Activated CD8-positive, alpha-beta T cell treated with anti-CD3 and anti-CD28 coated beads, Interleukin-2, amount 10 ng/mL, durations not matched to agents 7 days and 5 days (primary cell): ENCODE measurements around the gene SGSH. TPM values are rescaled to one million over a fixed set of nuclear protein-coding genes. Genes with fewer than 3 reads are reported as not detected.
"Not testable (repeated sequence)": the region's sequence is repeated elsewhere in the genome, so short reads cannot be mapped to it uniquely, and the experiment has no call there.

Source experiments
- ATAC-seq: fragments of 150-1000 bp; cut with Tn5 transposase; one replicate; pipeline ENCODE4 v1.10.0; 2021; ENCODE audit warnings: moderate library complexity
- CTCF ChIA-PET: fragments of 350-600 bp; sonication (Branson Sonifier 250); formaldehyde crosslinking; loops from one replicate; lab custom pipeline; 2021; ENCODE audit warnings: antibody characterized with exemption; lab: Charles Lee
- POLR2A ChIA-PET: fragments of 350-600 bp; sonication (Branson Sonifier 250); formaldehyde crosslinking; loops from one replicate; lab custom pipeline; 2021; ENCODE audit warnings: antibody characterized with exemption; lab: Charles Lee
- DNase-seq: peaks from one replicate; pipeline ENCODE4 v3.0.0-alpha.2; 2020
- H3K27ac Mint-ChIP-seq: one replicate; pipeline ENCODE4 v1.8.0; 2021; ENCODE audit warnings: mild to moderate bottlenecking, mixed read lengths
- H3K27me3 Mint-ChIP-seq: one replicate; pipeline ENCODE4 v1.8.0; 2021; ENCODE audit warnings: low read depth, mixed read lengths
- H3K36me3 Mint-ChIP-seq: one replicate; pipeline ENCODE4 v1.8.0; 2021; ENCODE audit warnings: low read depth, mixed read lengths
- H3K4me1 Mint-ChIP-seq: one replicate; pipeline ENCODE4 v1.8.0; 2021; ENCODE audit warnings: low read depth, mixed read lengths
- H3K4me3 Mint-ChIP-seq: one replicate; pipeline ENCODE4 v1.8.0; 2021; ENCODE audit warnings: mild to moderate bottlenecking, mixed read lengths
- H3K9me3 Mint-ChIP-seq: one replicate; pipeline ENCODE4 v1.8.0; 2022; ENCODE audit warnings: mixed read lengths; ENCODE audit not compliant: insufficient read depth
- total RNA-seq, 2 experiments: library from RNA; stranded (reverse); gene quantifications; one replicate each; pipeline ENCODE4 v1.2.3, GENCODE V29; 2021

The SGSH gene
- total RNA-seq, 2 experiments from 2014 or later = 6.9 to 8.2 TPM

DNA sequence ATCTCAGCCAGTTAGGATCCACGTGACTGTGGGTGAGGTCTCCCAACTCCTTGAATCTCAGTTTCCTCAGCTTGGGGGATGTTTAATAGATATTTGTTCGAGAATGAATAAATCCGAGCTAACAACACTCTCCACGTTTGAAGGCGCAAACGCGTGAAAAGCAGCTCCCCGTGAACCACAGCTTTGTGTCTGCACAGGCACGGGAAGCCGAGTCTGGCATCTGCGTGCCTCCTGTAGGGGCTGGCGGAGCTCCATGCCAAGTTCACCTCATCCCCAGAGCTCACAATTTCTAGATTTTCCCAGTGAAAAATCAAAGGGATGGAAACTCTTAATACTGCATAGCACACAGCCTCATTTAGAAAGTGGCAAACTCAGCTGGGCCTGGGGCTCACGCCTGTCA lies 14.3 kb downstream of the SGSH start:
- H3K4me1 Mint-ChIP-seq = no peaks in the 10 kb centered on the region
- DNase-seq (no peak), ATAC-seq (no peak)
- H3K27ac Mint-ChIP-seq = no peak overlapping the region
- H3K36me3 Mint-ChIP-seq = no peaks in the 10 kb centered on the region
- H3K9me3 Mint-ChIP-seq = no peaks in the 10 kb centered on the region
- H3K27me3 Mint-ChIP-seq = no peaks in the 10 kb centered on the region
- CTCF ChIA-PET = interaction anchor here (1.0 kb wide), 1 partner anchor 10 kb away, joined by 4 read pairs; no protein-coding TSS in a partner anchor
- POLR2A ChIA-PET = interaction anchor here (0.6 kb wide), 1 partner anchor 58 kb away, joined by 3 read pairs; no protein-coding TSS in a partner anchor
- no peak overlapping the region for H3K4me3 Mint-ChIP-seq

DNA sequence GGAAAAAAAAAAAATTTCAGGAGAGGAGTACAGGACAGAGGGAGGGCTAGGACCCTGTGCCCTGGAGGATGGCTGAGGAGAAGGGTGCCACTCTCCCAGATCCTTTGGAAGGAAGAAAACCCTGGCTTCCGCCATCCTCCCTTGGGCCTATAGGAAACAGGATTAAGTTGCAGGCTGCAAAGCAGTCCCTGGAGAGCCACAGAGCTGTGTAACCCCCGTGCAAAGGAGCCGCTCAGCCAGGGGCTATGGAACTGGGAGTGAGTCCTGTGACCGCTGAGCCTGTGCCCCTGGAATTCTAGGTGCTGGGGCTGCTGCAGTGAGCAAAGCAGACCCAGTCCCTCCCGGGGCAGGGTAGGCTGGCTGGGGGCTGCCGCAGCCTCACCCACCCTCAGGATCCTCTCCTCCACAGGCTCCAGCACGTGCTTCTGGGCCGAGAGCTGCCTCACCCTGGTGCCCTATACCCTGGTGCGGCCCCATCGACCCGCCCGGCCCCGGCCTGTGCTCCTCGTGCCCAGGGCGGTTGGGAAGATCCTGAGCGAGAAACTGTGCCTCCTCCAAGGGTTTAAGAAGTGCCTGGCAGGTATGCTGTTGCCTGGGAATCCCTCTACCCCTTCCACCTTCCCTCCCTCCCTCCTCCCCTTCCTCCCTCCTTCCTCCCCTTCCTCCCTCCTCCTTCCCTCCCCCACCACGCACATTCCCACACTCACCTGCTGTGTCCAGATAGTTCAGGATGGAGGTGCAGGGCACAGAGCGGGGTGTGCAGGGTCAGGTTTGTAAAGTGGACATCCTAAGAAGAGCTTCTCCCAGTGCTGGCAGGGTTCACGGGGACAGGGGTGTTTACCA lies 15.3 kb downstream of the SGSH start:
- no peak overlapping the region for H3K4me3 Mint-ChIP-seq
- H3K9me3 Mint-ChIP-seq = no peaks in the 10 kb centered on the region
- no peak overlapping the region for H3K27ac Mint-ChIP-seq
- no peaks in the 10 kb centered on the region for H3K27me3 Mint-ChIP-seq
- POLR2A ChIA-PET = no interaction called here
- H3K36me3 Mint-ChIP-seq = no peaks in the 10 kb centered on the region
- DNase-seq (no peak), ATAC-seq (no peak)
- H3K4me1 Mint-ChIP-seq = no peaks in the 10 kb centered on the region
- CTCF ChIA-PET = no interaction called here

DNA sequence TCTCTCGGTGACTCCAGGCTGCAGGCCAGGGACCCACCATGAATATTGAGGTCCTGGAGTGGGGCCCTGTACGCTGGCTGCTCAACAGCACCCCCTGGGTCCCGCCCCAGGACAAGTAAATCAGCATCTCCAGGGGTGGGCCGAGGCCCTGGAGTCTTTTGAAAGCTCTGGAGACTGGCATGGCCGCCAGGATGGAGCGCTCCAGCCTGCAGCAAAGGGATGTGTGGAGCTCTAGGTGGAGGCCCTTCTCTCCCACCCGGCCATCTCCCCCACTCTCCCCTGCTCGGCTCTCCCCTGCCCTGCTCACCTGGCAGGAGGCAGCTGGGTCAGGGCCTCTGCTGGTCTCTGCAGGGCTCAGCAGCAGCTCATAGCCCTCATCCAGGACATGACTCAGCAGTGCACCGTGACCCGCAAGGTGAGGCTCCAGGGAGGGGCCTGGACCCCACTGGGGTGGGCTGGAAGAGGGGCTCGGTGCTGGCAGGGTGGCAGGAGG lies 16.6 kb downstream of the SGSH start:
- ATAC-seq (no peak), DNase-seq (no peak)
- CTCF ChIA-PET = no interaction called here
- no peaks in the 10 kb centered on the region for H3K36me3 Mint-ChIP-seq
- H3K4me1 Mint-ChIP-seq = no peaks in the 10 kb centered on the region
- no peaks in the 10 kb centered on the region for H3K27me3 Mint-ChIP-seq
- H3K9me3 Mint-ChIP-seq = no peaks in the 10 kb centered on the region
- H3K27ac Mint-ChIP-seq = no peak overlapping the region
- POLR2A ChIA-PET = no interaction called here
- H3K4me3 Mint-ChIP-seq = no peak overlapping the region

DNA sequence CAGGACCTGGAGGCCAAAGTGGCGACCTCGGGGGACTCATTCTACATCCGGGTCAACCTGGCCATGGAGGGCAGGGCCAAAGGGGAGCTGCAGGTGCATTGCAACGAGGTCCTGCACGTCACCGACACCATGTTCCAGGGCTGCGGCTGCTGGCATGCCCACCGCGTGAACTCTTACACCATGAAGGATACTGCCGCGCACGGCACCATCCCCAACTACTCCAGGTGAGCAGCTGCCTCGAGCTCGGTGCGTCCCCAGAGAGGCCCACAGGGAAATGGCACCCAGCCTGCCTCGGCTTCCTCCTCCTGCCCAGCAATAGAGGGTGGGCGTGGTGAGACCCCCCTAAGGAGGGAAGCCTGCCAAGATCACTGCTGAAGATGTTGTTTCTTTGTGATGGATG lies 17.9 kb downstream of the SGSH start:
- ChIA-PET CTCF (no interaction called here), POLR2A (interaction anchor here (0.7 kb wide), 1 partner anchor 38 kb away, joined by 3 read pairs; no protein-coding TSS in a partner anchor)
- Mint-ChIP-seq H3K27me3 (no peaks in the 10 kb centered on the region), H3K4me1 (no peaks in the 10 kb centered on the region), H3K36me3 (no peaks in the 10 kb centered on the region), H3K9me3 (no peaks in the 10 kb centered on the region), H3K27ac (no peak overlapping the region), H3K4me3 (no peak overlapping the region)
- DNase-seq (no peak), ATAC-seq (no peak)

DNA sequence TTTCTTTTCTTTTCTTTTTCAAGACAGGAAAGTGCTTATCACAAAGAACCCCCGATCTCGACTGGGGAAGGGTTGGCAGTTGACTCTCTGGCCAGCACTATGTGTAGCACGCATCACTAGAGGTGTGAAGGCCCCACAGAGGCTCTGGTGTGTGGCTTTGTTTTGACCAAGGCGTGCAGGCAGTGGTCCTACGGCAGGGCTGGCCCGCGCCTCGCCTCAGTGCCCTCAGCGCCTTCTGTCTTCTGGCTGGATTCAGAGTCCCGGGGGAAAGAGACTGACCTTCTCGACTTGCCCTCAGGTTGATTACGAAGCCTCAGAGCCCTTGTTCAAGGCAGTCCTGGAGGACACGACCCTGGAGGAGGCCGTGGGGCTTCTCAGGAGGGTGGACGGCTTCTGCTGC lies 18.7 kb downstream of the SGSH start:
- DNase-seq = no peak
- CTCF ChIA-PET = no interaction called here
- Mint-ChIP-seq H3K4me1 (no peaks in the 10 kb centered on the region), H3K9me3 (no peaks in the 10 kb centered on the region), H3K36me3 (no peaks in the 10 kb centered on the region), H3K27me3 (no peaks in the 10 kb centered on the region), H3K27ac (no peak overlapping the region), H3K4me3 (no peak overlapping the region)
- POLR2A ChIA-PET = interaction anchor here (0.7 kb wide), 1 partner anchor 37 kb away, joined by 3 read pairs; no protein-coding TSS in a partner anchor
- ATAC-seq = no peak

DNA sequence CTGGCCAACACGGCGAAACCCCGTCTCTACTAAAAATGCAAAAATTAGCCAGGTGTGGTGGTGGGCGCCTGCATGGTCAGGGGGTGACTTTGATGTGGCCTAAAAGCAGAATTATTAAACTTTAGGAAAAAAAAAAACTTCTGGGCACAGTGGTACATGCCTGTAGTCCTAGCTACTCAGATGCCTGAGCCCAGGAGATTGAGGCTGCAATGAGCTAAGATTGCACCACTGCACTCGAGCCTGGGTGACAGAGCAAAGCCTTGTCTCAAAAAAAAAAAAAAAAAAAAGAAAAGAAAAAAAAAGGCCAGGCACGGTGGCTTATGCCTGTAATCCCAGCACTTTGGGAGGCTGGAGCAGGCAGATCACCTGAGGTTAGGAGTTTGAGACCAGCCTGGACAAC lies 20.8 kb downstream of the SGSH start:
- POLR2A ChIA-PET, H3K27ac Mint-ChIP-seq, H3K4me3 Mint-ChIP-seq, H3K27me3 Mint-ChIP-seq, H3K36me3 Mint-ChIP-seq, DNase-seq, CTCF ChIA-PET, H3K4me1 Mint-ChIP-seq, H3K9me3 Mint-ChIP-seq, ATAC-seq: not testable (repeated sequence)

DNA sequence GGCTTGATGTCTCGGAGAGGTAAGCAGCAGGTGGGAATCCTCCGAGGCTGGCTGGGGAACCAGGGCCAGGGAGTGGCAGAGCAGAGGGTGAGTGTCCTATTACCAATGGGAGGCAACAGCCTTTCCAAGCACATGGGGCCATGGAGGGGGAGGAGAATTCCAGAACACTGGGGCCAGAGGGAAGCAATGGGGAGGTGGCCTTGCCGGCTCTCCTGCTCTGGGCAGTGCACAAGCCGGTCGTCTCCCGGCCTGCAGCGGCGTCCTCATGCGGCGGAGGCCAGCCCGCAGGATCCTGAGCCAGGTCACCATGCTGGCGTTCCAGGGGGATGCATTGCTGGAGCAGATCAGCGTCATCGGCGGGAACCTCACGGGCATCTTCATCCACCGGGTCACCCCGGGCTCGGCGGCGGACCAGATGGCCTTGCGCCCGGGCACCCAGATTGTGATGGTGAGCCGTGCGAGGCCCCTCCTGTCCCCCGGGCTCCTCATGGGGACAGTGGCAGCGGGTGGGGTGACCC lies 21.9 kb downstream of the SGSH start:
- Mint-ChIP-seq H3K27me3 (peaks cover 5% of the 10 kb centered on the region), H3K4me3 (no peak overlapping the region), H3K36me3 (no peaks in the 10 kb centered on the region), H3K9me3 (no peaks in the 10 kb centered on the region), H3K27ac (no peak overlapping the region), H3K4me1 (no peaks in the 10 kb centered on the region)
- DNase-seq (no peak), ATAC-seq (no peak)
- ChIA-PET CTCF (no interaction called here), POLR2A (no interaction called here)

DNA sequence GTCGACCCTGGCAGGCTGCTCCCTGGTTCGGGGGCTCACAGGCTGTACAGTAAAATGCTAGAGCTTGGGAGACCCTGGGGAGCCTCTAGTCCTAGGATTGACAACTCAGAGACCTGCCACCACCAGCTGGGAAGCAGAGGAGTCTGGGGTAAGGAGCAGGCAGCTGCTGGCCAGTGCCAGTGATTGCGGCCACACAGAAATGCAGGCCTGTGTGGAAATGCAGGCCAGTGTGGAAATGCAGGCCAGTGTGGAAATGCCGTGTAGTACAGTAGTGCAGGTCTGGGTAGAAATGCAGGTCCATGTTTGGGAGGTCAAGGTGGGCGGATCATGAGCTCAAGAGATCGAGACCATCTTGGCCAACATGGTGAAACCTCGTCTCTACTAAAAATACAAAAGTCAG lies 23.5 kb downstream of the SGSH start:
- ATAC-seq (no peak), DNase-seq (no peak)
- Mint-ChIP-seq H3K27me3 (peaks cover 9% of the 10 kb centered on the region), H3K36me3 (no peaks in the 10 kb centered on the region), H3K9me3 (no peaks in the 10 kb centered on the region), H3K4me3 (no peak overlapping the region), H3K27ac (no peak overlapping the region), H3K4me1 (no peaks in the 10 kb centered on the region)
- ChIA-PET POLR2A (interaction anchor here (1.7 kb wide), 1 partner anchor 68 kb away, joined by 4 read pairs; no protein-coding TSS in a partner anchor), CTCF (interaction anchor here (0.7 to 2.4 kb wide), 14 partner anchors 9 to 148 kb away, joined by 3 to 8 read pairs (median 4); no protein-coding TSS in a partner anchor)

DNA sequence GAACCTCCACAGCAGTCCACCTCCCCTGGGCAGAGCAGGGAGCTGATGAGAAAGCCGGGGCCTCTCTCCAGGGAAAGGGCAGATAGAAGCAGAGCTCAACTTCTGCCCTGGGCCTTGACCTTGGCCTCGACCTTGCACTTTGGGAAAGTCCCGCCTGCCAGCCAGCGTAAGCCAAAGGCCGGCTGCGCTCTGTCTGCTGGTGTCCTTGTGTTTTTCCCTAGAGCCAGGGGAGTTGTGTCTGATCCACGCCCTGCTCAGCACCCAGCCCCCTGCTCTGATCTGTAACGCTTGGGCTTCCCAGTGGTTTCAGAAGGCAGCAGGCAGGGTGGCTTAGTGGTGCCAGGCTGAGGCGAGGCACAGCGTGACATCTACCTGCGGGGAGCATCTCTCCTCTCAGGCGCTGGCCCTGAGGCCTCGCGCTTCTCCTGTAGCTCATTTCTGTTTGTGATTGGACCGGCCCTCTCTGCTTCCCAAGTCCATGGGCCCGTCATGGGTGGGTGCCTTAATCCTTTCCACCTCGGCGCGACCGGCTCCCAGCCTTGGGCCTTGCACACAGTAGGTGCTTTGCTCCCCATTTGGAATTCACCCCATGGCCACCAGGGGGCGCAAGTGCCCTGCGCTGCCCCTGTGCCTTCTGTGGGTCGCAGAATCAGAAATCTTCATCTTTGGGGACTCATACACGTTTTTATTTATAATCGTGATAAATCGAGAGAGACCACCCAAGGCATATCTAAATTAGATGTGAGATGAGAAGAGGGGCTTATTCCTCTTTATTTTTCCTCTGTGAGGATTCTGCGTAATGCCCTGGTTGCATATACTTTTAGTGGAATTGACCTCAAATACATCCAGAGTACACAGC lies 24.2 kb downstream of the SGSH start:
- H3K27me3 Mint-ChIP-seq = peaks cover 11% of the 10 kb centered on the region
- H3K4me1 Mint-ChIP-seq = no peaks in the 10 kb centered on the region
- H3K27ac Mint-ChIP-seq = no peak overlapping the region
- POLR2A ChIA-PET = interaction anchor here (0.6 to 1.7 kb wide), 2 partner anchors 68 to 111 kb away, joined by 3 to 4 read pairs; no protein-coding TSS in a partner anchor
- DNase-seq = peak; percentile 60
- no peaks in the 10 kb centered on the region for H3K9me3 Mint-ChIP-seq
- CTCF ChIA-PET = interaction anchor here (0.6 to 2.4 kb wide), 19 partner anchors 8 to 693 kb away, joined by 3 to 17 read pairs (median 4); no protein-coding TSS in a partner anchor
- ATAC-seq = no peak
- H3K4me3 Mint-ChIP-seq = no peak overlapping the region
- no peaks in the 10 kb centered on the region for H3K36me3 Mint-ChIP-seq

DNA sequence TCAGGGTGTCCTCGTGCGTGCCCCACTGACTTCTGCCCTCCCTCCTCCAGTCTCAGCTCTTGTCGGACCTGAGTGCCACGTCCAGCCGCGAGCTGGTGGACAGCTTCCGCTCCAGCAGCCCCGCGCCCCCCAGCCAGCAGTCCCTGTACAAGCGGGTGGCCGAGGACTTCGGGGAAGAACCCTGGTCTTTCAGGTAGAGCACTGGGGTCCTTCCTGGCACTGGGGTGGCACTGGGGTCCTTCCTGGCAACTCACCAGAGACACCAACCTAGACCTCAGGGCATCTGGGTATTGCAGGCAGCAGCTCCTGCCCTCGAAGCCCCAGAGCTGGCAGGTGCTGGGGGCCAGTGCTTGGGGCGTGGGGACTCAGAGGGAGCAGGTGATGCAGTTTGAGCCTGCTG lies 25.0 kb downstream of the SGSH start:
- Mint-ChIP-seq H3K9me3 (no peaks in the 10 kb centered on the region), H3K4me3 (no peak overlapping the region), H3K27me3 (peaks cover 11% of the 10 kb centered on the region), H3K4me1 (no peaks in the 10 kb centered on the region), H3K27ac (no peak overlapping the region), H3K36me3 (no peaks in the 10 kb centered on the region)
- POLR2A ChIA-PET = interaction anchor here (1.7 kb wide), 1 partner anchor 69 kb away, joined by 4 read pairs; no protein-coding TSS in a partner anchor
- CTCF ChIA-PET = interaction anchor here (0.6 to 2.4 kb wide), 8 partner anchors 11 to 106 kb away, joined by 3 to 17 read pairs (median 4); no protein-coding TSS in a partner anchor
- DNase-seq (no peak), ATAC-seq (no peak)
